ENCODE data around the gene TMEM181.
"Not testable (repeated sequence)": the region's sequence is repeated elsewhere in the genome, so short reads cannot be mapped to it uniquely, and the experiment has no call there.

Gene TMEM181

GRCh38 chr6:158662607-158662953, 102.7 kb downstream of the TMEM181 start:
- Histone ChIP-seq H3K9ac (ENCODE audit: low read depth, low read length) (no peak overlapping the region), H3K4me1 (ENCODE audit: insufficient read depth, low read length) (no peaks in the 10 kb centered on the region; the same call in 1 of the 2 replicates), H3K9me3 (ENCODE audit: control insufficient read depth, insufficient read depth, low read length) (no peaks in the 10 kb centered on the region), H3K36me3 (ENCODE audit: insufficient read depth, low read length) (no peaks in the 10 kb centered on the region)

- H3K9me3 ChIP-seq (ENCODE audit: control insufficient read depth, insufficient read depth, low read length), result no peaks in the 10 kb centered on the region
- no peaks in the 10 kb centered on the region; the same call in 1 of the 2 replicates for H3K4me1 ChIP-seq (ENCODE audit: insufficient read depth, low read length)
- no peak overlapping the region for H3K9ac ChIP-seq (ENCODE audit: low read depth, low read length)
- no peaks in the 10 kb centered on the region for H3K36me3 ChIP-seq (ENCODE audit: insufficient read depth, low read length)
These were observed 103.2 kb downstream of the TMEM181 start for GRCh38 chr6:158662954-158663624.

- no peaks in the 10 kb centered on the region for H3K36me3 ChIP-seq (ENCODE audit: insufficient read depth, low read length)
- no peaks in the 10 kb centered on the region; the same call in 1 of the 2 replicates for H3K4me1 ChIP-seq (ENCODE audit: insufficient read depth, low read length)
- H3K9ac ChIP-seq (ENCODE audit: low read depth, low read length), result no peak overlapping the region
- H3K9me3 ChIP-seq (ENCODE audit: control insufficient read depth, insufficient read depth, low read length), result no peaks in the 10 kb centered on the region
These were observed 103.8 kb downstream of the TMEM181 start for GRCh38 chr6:158663625-158664165.

- Histone ChIP-seq H3K9ac (ENCODE audit: low read depth, low read length) (no peak overlapping the region), H3K36me3 (ENCODE audit: insufficient read depth, low read length) (no peaks in the 10 kb centered on the region), H3K4me1 (ENCODE audit: insufficient read depth, low read length) (no peaks in the 10 kb centered on the region; the same call in 1 of the 2 replicates), H3K9me3 (ENCODE audit: control insufficient read depth, insufficient read depth, low read length) (no peaks in the 10 kb centered on the region)
These were observed 105.4 kb downstream of the TMEM181 start for GRCh38 chr6:158665332-158665731.

GRCh38 chr6:158666628-158667359, 106.9 kb downstream of the TMEM181 start:
- H3K36me3 ChIP-seq (ENCODE audit: insufficient read depth, low read length), result no peaks in the 10 kb centered on the region
- no peak overlapping the region for H3K9ac ChIP-seq (ENCODE audit: low read depth, low read length)
- H3K9me3 ChIP-seq (ENCODE audit: control insufficient read depth, insufficient read depth, low read length), result no peaks in the 10 kb centered on the region
- no peaks in the 10 kb centered on the region; the same call in 1 of the 2 replicates for H3K4me1 ChIP-seq (ENCODE audit: insufficient read depth, low read length)

GRCh38 chr6:158667360-158667981, 107.6 kb downstream of the TMEM181 start:
- Histone ChIP-seq H3K36me3 (ENCODE audit: insufficient read depth, low read length) (no peaks in the 10 kb centered on the region), H3K9me3 (ENCODE audit: control insufficient read depth, insufficient read depth, low read length) (no peaks in the 10 kb centered on the region), H3K4me1 (ENCODE audit: insufficient read depth, low read length) (no peaks in the 10 kb centered on the region; the same call in 1 of the 2 replicates), H3K9ac (ENCODE audit: low read depth, low read length) (no peak overlapping the region)

GRCh38 chr6:158668707-158669103, 108.8 kb downstream of the TMEM181 start:
- H3K4me1 ChIP-seq (ENCODE audit: insufficient read depth, low read length), result no peaks in the 10 kb centered on the region

GRCh38 chr6:158669145-158670035, 109.5 kb downstream of the TMEM181 start:
- no peak overlapping the region for H3K9ac ChIP-seq (ENCODE audit: low read depth, low read length)
- H3K9me3 ChIP-seq (ENCODE audit: control insufficient read depth, insufficient read depth, low read length), result no peaks in the 10 kb centered on the region
- no peaks in the 10 kb centered on the region for H3K36me3 ChIP-seq (ENCODE audit: insufficient read depth, low read length)
- H3K4me1 ChIP-seq (ENCODE audit: insufficient read depth, low read length), result no peaks in the 10 kb centered on the region

More at GRCh38 chr6:158668707-158669103, 108.8 kb downstream of the TMEM181 start:
- Histone ChIP-seq H3K9me3 (ENCODE audit: control insufficient read depth, insufficient read depth, low read length) (no peaks in the 10 kb centered on the region), H3K9ac (ENCODE audit: low read depth, low read length) (no peak overlapping the region), H3K36me3 (ENCODE audit: insufficient read depth, low read length) (no peaks in the 10 kb centered on the region)

- H3K9ac ChIP-seq (ENCODE audit: low read depth, low read length); H3K9me3 ChIP-seq (ENCODE audit: control insufficient read depth, insufficient read depth, low read length); H3K36me3 ChIP-seq (ENCODE audit: insufficient read depth, low read length); H3K4me1 ChIP-seq (ENCODE audit: insufficient read depth, low read length): not testable (repeated sequence)
These were observed 112.2 kb downstream of the TMEM181 start for GRCh38 chr6:158672119-158672518.

- no peaks in the 10 kb centered on the region for H3K9me3 ChIP-seq (ENCODE audit: control insufficient read depth, insufficient read depth, low read length)
- H3K9ac ChIP-seq (ENCODE audit: low read depth, low read length), result no peak overlapping the region
- no peaks in the 10 kb centered on the region for H3K36me3 ChIP-seq (ENCODE audit: insufficient read depth, low read length)
- H3K4me1 ChIP-seq (ENCODE audit: insufficient read depth, low read length), result no peaks in the 10 kb centered on the region
These were observed 112.8 kb downstream of the TMEM181 start for GRCh38 chr6:158672726-158673125.

- no peak overlapping the region for H3K9ac ChIP-seq (ENCODE audit: low read depth, low read length)
- no peaks in the 10 kb centered on the region for H3K9me3 ChIP-seq (ENCODE audit: control insufficient read depth, insufficient read depth, low read length)
- no peaks in the 10 kb centered on the region for H3K4me1 ChIP-seq (ENCODE audit: insufficient read depth, low read length)
- no peaks in the 10 kb centered on the region for H3K36me3 ChIP-seq (ENCODE audit: insufficient read depth, low read length)
These were observed 114.6 kb downstream of the TMEM181 start for GRCh38 chr6:158674342-158675131.

- H3K9me3 ChIP-seq (ENCODE audit: control insufficient read depth, insufficient read depth, low read length); H3K9ac ChIP-seq (ENCODE audit: low read depth, low read length); H3K36me3 ChIP-seq (ENCODE audit: insufficient read depth, low read length); H3K4me1 ChIP-seq (ENCODE audit: insufficient read depth, low read length): not testable (repeated sequence)
These were observed 117.2 kb downstream of the TMEM181 start for GRCh38 chr6:158677094-158677493.

GRCh38 chr6:158677906-158678578, 118.2 kb downstream of the TMEM181 start:
- no peaks in the 10 kb centered on the region for H3K4me1 ChIP-seq (ENCODE audit: insufficient read depth, low read length)
- H3K9me3 ChIP-seq (ENCODE audit: control insufficient read depth, insufficient read depth, low read length), result no peaks in the 10 kb centered on the region
- no peaks in the 10 kb centered on the region for H3K36me3 ChIP-seq (ENCODE audit: insufficient read depth, low read length)
- H3K9ac ChIP-seq (ENCODE audit: low read depth, low read length), result no peak overlapping the region

Data from ES-I3 (cell line).